A549 (cell line): ENCODE results near the gene ERICH6B. TPM values are rescaled to one million over a fixed set of nuclear protein-coding genes. Genes with fewer than 3 reads are reported as not detected.

ENCODE experiments used
- ATAC-seq, 2 experiments: fragments of 200-7000 bp in 1 of 2; fragments of >200 bp in 1 of 2; cut with Nextera tagmentation in 1 of 2; cut with Tn5 transposase in 1 of 2; 3 replicates each; pipeline versions ENCODE4 v1.8.0 to v1.9.1; 2018 to 2020; ENCODE audit warnings: mild to moderate bottlenecking in 1 of 2, moderate library complexity in 1 of 2
- CTCF ChIA-PET: fragments of 300-600 bp; sonication (Branson Sonifier 250); formaldehyde crosslinking; extraction: SDS; loops from one replicate; lab custom pipeline; 2021; ENCODE audit warnings: antibody characterized with exemption, inconsistent platforms; lab: Yijun Ruan, JAX
- POLR2A ChIA-PET: fragments of 350-600 bp; formaldehyde crosslinking; extraction: SDS; loops from one replicate; lab custom pipeline; 2021; ENCODE audit warnings: antibody characterized with exemption, inconsistent platforms; lab: Yijun Ruan, JAX
- DNase-seq, 2 experiments: peaks; one replicate each; pipeline versions ENCODE4 v3.0.0 to v3.0.0-alpha.2; 2011 to 2016; ENCODE audit warnings: low read depth in 1 of 2, low spot score in 1 of 2
- FAIRE-seq: peaks from 2 replicates; lab custom pipeline; 2011; peaks lifted over from hg19 to GRCh38; lab: Jason Lieb, UNC
- H3K27ac ChIP-seq, 2 experiments: fragments of >200 bp; sonication (Bioruptor Twin); formaldehyde crosslinking; 3 replicates each; pipeline ENCODE4 v1.5.1; 2016 to 2017
- H3K4me1 ChIP-seq: fragments of >200 bp; sonication (Bioruptor Twin); formaldehyde crosslinking; 3 replicates; pipeline ENCODE4 v1.6.1; 2016
- H3K4me2 ChIP-seq: fragments of >200 bp; sonication (Bioruptor Twin); formaldehyde crosslinking; 3 replicates; pipeline ENCODE4 v1.6.1; 2016
- H3K4me3 ChIP-seq: fragments of >200 bp; sonication (Bioruptor Twin); formaldehyde crosslinking; 3 replicates; pipeline ENCODE4 v1.5.1; 2016
- H3K9me3 ChIP-seq: fragments of >200 bp; sonication (Bioruptor Twin); formaldehyde crosslinking; 3 replicates; pipeline ENCODE4 v1.6.1; 2016
- CBX2 ChIP-seq: fragments of 200-600 bp; sonication (generic); IDR thresholded peaks from 2 replicates; pipeline ENCODE4 v1.6.1; 2016; ENCODE audit warnings: low read depth, mild to moderate bottlenecking, borderline replicate concordance
- CBX8 ChIP-seq: fragments of 200-600 bp; sonication (generic); IDR thresholded peaks from 2 replicates; pipeline ENCODE4 v1.6.1; 2016
- CHD4 ChIP-seq: fragments of 200-600 bp; sonication (generic); IDR thresholded peaks from 2 replicates; pipeline ENCODE4 v1.6.1; 2016; ENCODE audit warnings: antibody characterized with exemption, mild to moderate bottlenecking, borderline replicate concordance
- CTCF ChIP-seq: fragments of >200 bp; sonication (Bioruptor Twin); formaldehyde crosslinking; IDR thresholded peaks from 3 replicates; pipeline ENCODE4 v1.5.1; 2016
- E2F6 ChIP-seq: IDR thresholded peaks from 2 replicates; pipeline ENCODE4 v1.6.1; 2012; ENCODE audit warnings: low read depth, borderline replicate concordance
- ELK1 ChIP-seq: fragments of 150-350 bp; IDR thresholded peaks from 2 replicates; pipeline ENCODE4 v1.6.1; 2014; ENCODE audit warnings: low read depth, mild to moderate bottlenecking, low read length
- FOXS1 ChIP-seq: fragments of 250-450 bp; sonication (Bioruptor Pico); IDR thresholded peaks from 2 replicates; pipeline ENCODE4 v1.5.0; 2020; ENCODE audit warnings: mild to moderate bottlenecking, moderate library complexity
- KDM1A ChIP-seq: fragments of 200-600 bp; sonication (generic); IDR thresholded peaks from 2 replicates; pipeline ENCODE4 v1.6.1; 2016; ENCODE audit warnings: low read depth, mild to moderate bottlenecking
- KDM5A ChIP-seq: fragments of 200-600 bp; sonication (generic); IDR thresholded peaks from 2 replicates; pipeline ENCODE4 v1.6.1; 2016; ENCODE audit warnings: antibody characterized with exemption, mild to moderate bottlenecking
- MAFK ChIP-seq: fragments of 450-650 bp; IDR thresholded peaks from 2 replicates; pipeline ENCODE4 v1.6.1; 2014; ENCODE audit not compliant: partially characterized antibody
- MAX ChIP-seq: IDR thresholded peaks from 2 replicates; pipeline ENCODE4 v1.6.1; 2012
- NPAS2 ChIP-seq: fragments of 250-450 bp; sonication (Bioruptor Pico); IDR thresholded peaks from 2 replicates; pipeline ENCODE4 v1.8.0; 2022; ENCODE audit warnings: mild to moderate bottlenecking, moderate library complexity, borderline replicate concordance
- RNF2 ChIP-seq: fragments of 200-600 bp; sonication (generic); IDR thresholded peaks from 2 replicates; pipeline ENCODE4 v1.6.1; 2016; ENCODE audit warnings: low read depth, mild to moderate bottlenecking, antibody characterized with exemption, moderate library complexity, borderline replicate concordance
- SMC3 ChIP-seq: fragments of >200 bp; sonication (Bioruptor Twin); formaldehyde crosslinking; IDR thresholded peaks from 3 replicates; pipeline ENCODE4 v1.6.1; 2018; ENCODE audit warnings: inconsistent platforms
- SREBF2 ChIP-seq: fragments of 450-650 bp; IDR thresholded peaks from 2 replicates; pipeline ENCODE4 v1.6.1; 2014; ENCODE audit warnings: mild to moderate bottlenecking, moderate library complexity
- USF2 ChIP-seq: fragments of 450-650 bp; IDR thresholded peaks from 2 replicates; pipeline ENCODE4 v1.6.1; 2014; ENCODE audit warnings: antibody characterized with exemption
- ZC3H11A ChIP-seq: fragments of 450-650 bp; IDR thresholded peaks from 2 replicates; pipeline ENCODE4 v1.6.1; 2014; ENCODE audit warnings: antibody characterized with exemption, mild to moderate bottlenecking
- WGBS: methylation state at CpG from one replicate; pipeline ENCODE4 v1.1.6; 2017; ENCODE audit errors: missing lambda C conversion rate; 5-methylcytosine and 5-hydroxymethylcytosine counted together
- polyA plus RNA-seq, 4 experiments: library from polyadenylated mRNA; depleted of rRNA in 3 of 4; stranded (reverse); fragments of >200 nt; fragmentation: RNase III in 1 of 4; extraction: RNeasy Plus Mini Kit Qiagen cat#74134 plus additional on column Dnase treatment in 1 of 4; gene quantifications; 2 replicates in 3 of 4; 3 replicates in 1 of 4; pipeline ENCODE4 v1.2.3, GENCODE V29; 2011 to 2017

ERICH6B gene
- polyA plus RNA-seq, 2 of the 4 experiments (the other 2 are of a cell fraction) = not detected

- Histone ChIP-seq H3K9me3 (no peaks in the 10 kb centered on the region), H3K4me2 (no peak overlapping the region), H3K27ac (no peak overlapping the region), H3K4me1 (no peaks in the 10 kb centered on the region), H3K4me3 (no peak overlapping the region)
- TF ChIP-seq CTCF (no peak), KDM1A (no peak), SREBF2 (no peak), ZC3H11A (no peak), USF2 (no peak), SMC3 (no peak), E2F6 (no peak)
- FAIRE-seq (no peak), ATAC-seq (no peak), DNase-seq (no peak)
- CTCF ChIA-PET = interaction anchor here (1.1 to 1.7 kb wide), 3 partner anchors 11 to 135 kb away, joined by 3 to 7 read pairs (median 4); no protein-coding TSS in a partner anchor
- WGBS = 94% methylated on average over 6 of the region's 6 CpGs
- POLR2A ChIA-PET = no interaction called here
Observed at GRCh38 chr13:45506811-45507210, 108.7 kb downstream of the ERICH6B start.

GRCh38 chr13:45503658-45504057 is 111.9 kb downstream of the ERICH6B start:
- H3K27ac ChIP-seq = no peak overlapping the region
- no peak for DNase-seq
- CTCF ChIA-PET = interaction anchor here (1.4 kb wide), 1 partner anchor 8 kb away, joined by 3 read pairs; no protein-coding TSS in a partner anchor
- H3K4me1 ChIP-seq = peaks cover 10% of the 10 kb centered on the region; the same call in 2 of the 3 replicates
- no peak overlapping the region for H3K4me3 ChIP-seq
- TF ChIP-seq MAFK = no peak
- TF ChIP-seq KDM5A = no peak
- TF ChIP-seq CBX2 = no peak
- TF ChIP-seq RNF2 = no peak
- TF ChIP-seq ELK1 = no peak
- FAIRE-seq = no peak
- H3K9me3 ChIP-seq = no peaks in the 10 kb centered on the region
- no peak overlapping the region for H3K4me2 ChIP-seq
- no peak for ATAC-seq
- POLR2A ChIA-PET = no interaction called here

- no peak for FAIRE-seq
Observed at GRCh38 chr13:45501175-45501526, 114.4 kb downstream of the ERICH6B start.

More at GRCh38 chr13:45501175-45501526, 114.4 kb downstream of the ERICH6B start:
- no peak overlapping the region for H3K4me2 ChIP-seq
- no peak for DNase-seq
- no peak for TF ChIP-seq FOXS1
- no peak for TF ChIP-seq MAX
- no peak for TF ChIP-seq KDM1A
- no peak for TF ChIP-seq CHD4
- TF ChIP-seq NPAS2 (CRISPR knock-in tag) = no peak
- no peak for TF ChIP-seq CBX8
- TF ChIP-seq, all 56 proteins: peak for 0
- Histone ChIP-seq H3K9me3 (no peaks in the 10 kb centered on the region), H3K4me1 (peaks cover 10% of the 10 kb centered on the region; the same call in 2 of the 3 replicates), H3K4me3 (no peak overlapping the region), H3K27ac (no peak overlapping the region)
- POLR2A ChIA-PET = no interaction called here
- no peak for ATAC-seq
- 95% methylated on average over 1 of the region's 1 CpG for WGBS
- CTCF ChIA-PET = interaction anchor here (1.3 kb wide), 1 partner anchor 130 kb away, joined by 3 read pairs; no protein-coding TSS in a partner anchor
